HepG2 (cell line): ENCODE measurements around the gene GSC2.

Experiments used
- CTCF ChIP-seq: sonication (generic); formaldehyde crosslinking; IDR thresholded peaks from 2 replicates; pipeline ENCODE4 v1.5.0; 2020; ENCODE audit warnings: mild to moderate bottlenecking, missing genetic modification reagents, moderate library complexity
- E2F1 ChIP-seq: sonication (generic); formaldehyde crosslinking; IDR thresholded peaks from 2 replicates; pipeline ENCODE4 v1.5.0; 2020; ENCODE audit warnings: missing genetic modification reagents
- EZH2 ChIP-seq: conservative IDR thresholded peaks from 2 replicates; pipeline ENCODE4 v1.6.1; 2012; ENCODE audit warnings: mild to moderate bottlenecking, low read depth, low read length, moderate library complexity
- GABPA ChIP-seq, 2 experiments: IDR thresholded peaks; 2 replicates each; pipeline ENCODE4 v1.6.1; 2011 to 2016; ENCODE audit warnings: low read depth in 2 of 2, low read length in 1 of 2, missing biosample characterization in 1 of 2, missing genetic modification characterization in 1 of 2
- IKZF4 ChIP-seq: sonication (generic); formaldehyde crosslinking; IDR thresholded peaks from 2 replicates; pipeline ENCODE4 v1.5.1; 2020; ENCODE audit warnings: borderline replicate concordance, mild to moderate bottlenecking, low read depth, missing genetic modification reagents; ENCODE audit errors: not compliant biosample characterization
- MTA1 ChIP-seq: sonication (generic); formaldehyde crosslinking; IDR thresholded peaks from 2 replicates; pipeline ENCODE4 v1.4.0; 2020; ENCODE audit warnings: missing genetic modification reagents, mild to moderate bottlenecking, borderline replicate concordance
- ZNF546 ChIP-seq: sonication (generic); formaldehyde crosslinking; conservative IDR thresholded peaks from 2 replicates; pipeline ENCODE4 v1.8.1; 2023; ENCODE audit warnings: mild to moderate bottlenecking, missing genetic modification reagents
- ZNF558 ChIP-seq: sonication (generic); formaldehyde crosslinking; IDR thresholded peaks from 2 replicates; pipeline ENCODE4 v1.9.0; 2022; ENCODE audit warnings: mild to moderate bottlenecking, missing genetic modification reagents, borderline replicate concordance
- ZNF777 ChIP-seq: sonication (generic); formaldehyde crosslinking; IDR thresholded peaks from 2 replicates; pipeline ENCODE4 v1.4.0; 2020; ENCODE audit warnings: missing genetic modification reagents

DNA sequence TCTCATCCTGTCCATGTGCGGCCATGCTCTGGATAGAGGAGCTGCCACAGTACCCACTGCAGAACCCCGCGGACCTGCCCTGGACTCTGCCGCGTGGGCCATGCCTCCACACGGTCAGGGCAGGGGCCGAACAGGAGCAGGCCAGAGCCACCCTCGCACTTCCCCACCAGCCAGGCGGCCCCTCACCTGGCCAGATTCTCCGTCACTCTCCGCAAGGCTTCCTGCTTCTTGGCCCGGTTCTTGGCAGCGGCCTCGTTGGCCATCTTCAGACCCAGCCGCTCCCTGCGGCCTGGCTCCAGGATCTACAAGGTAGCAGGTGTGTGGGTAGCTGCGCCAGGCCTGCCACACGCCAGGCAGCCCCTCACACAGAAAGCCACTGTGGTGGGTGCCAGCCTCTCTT lies 15.2 kb downstream of the GSC2 start:
- TF ChIP-seq CTCF (CRISPR knock-in tag) (no peak), EZH2 (no peak), ZNF558 (CRISPR knock-in tag) (no peak), ZNF546 (CRISPR knock-in tag) (no peak), ZNF777 (no peak), MTA1 (CRISPR knock-in tag) (no peak), IKZF4 (CRISPR knock-in tag) (no peak), E2F1 (CRISPR knock-in tag) (no peak), GABPA (IDR thresholded peaks at IDR 0.05; ENCODE audit: low read depth, low read length) (no peak), GABPA (CRISPR knock-in tag; IDR thresholded peaks at IDR 0.05; ENCODE audit: low read depth) (no peak)
